IPS-20b (cell line): ENCODE measurements around the gene CMTM5.
"Not testable (repeated sequence)": the region's sequence is repeated elsewhere in the genome, so short reads cannot be mapped to it uniquely, and the experiment has no call there.

Experiments
- H3K27ac ChIP-seq: one replicate; pipeline ENCODE4 v1.5.1; 2013; ENCODE audit warnings: low read length
- H3K27me3 ChIP-seq: 2 replicates; pipeline ENCODE4 v1.6.1; 2013; ENCODE audit warnings: mild to moderate bottlenecking, low read length, inconsistent platforms; ENCODE audit not compliant: insufficient read depth
- H3K36me3 ChIP-seq: 2 replicates; pipeline ENCODE4 v1.6.1; 2013; ENCODE audit warnings: low read depth, mild to moderate bottlenecking, inconsistent platforms, low read length, moderate library complexity; ENCODE audit not compliant: insufficient read depth
- H3K4me1 ChIP-seq: 2 replicates; pipeline ENCODE4 v1.6.1; 2013; ENCODE audit warnings: mild to moderate bottlenecking, control low read depth, inconsistent platforms, low read length, moderate library complexity; ENCODE audit not compliant: insufficient read depth
- H3K4me3 ChIP-seq: 2 replicates; pipeline ENCODE4 v1.5.1; 2013; ENCODE audit warnings: mild to moderate bottlenecking, low read length, inconsistent platforms
- H3K9ac ChIP-seq: 2 replicates; pipeline ENCODE4 v1.6.1; 2013; ENCODE audit warnings: low read depth, mild to moderate bottlenecking, inconsistent platforms, low read length, moderate library complexity
- H3K9me3 ChIP-seq: 2 replicates; pipeline ENCODE4 v1.6.1; 2013; ENCODE audit warnings: mild to moderate bottlenecking, low read depth, low read length, inconsistent platforms; ENCODE audit not compliant: insufficient read depth

Gene CMTM5

DNA sequence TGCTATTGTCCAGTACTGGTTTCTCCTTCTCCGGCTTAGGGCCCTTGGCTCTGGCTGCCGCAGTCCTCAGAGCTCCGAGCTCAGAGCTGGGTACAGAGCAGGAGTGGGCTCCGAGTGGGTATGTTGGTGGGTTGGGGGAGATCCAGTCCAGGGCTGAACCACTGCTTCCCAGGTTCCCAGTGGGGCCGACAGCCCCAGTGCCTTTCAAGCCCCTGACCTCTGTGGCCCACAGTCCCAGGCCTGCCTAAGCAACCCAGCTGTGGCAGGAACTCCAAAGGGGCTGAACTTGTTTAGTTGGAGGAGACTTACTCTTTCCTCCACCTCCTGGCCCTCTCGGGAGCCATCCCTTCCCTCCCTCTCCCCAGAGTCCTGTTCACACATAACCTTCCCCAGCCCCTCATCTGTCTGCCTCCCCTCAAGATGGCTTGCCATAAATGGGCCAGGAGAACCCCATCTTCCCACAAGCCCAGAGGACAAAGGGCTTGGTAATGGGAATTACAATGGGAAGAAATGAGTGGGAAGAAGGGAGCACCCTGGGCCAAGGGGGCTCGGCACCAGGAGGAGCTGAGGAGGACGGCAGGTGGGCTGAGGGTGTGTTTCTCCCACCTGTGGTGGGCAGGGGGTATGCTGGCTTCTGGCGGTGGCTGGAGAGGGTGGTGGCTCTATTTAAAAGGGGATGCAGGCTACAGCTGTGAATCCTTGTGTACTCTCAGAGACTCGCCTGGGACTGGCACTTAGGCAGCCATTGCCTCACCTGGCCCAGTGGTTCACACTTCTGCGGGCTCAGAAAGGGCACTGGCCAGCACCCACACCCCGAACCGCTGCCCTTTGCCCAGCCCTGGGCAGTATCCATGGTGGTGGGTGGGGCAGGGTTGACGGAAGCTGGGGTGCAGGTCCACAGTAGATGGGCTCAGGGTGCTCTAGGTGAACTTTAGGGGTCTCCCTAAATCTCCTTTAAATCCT is 35.0 kb downstream of the CMTM5 start:
- no peak overlapping the region for H3K9ac ChIP-seq
- H3K4me3 ChIP-seq = no peak overlapping the region
- H3K4me1 ChIP-seq = no peaks in the 10 kb centered on the region
- H3K9me3 ChIP-seq = no peaks in the 10 kb centered on the region
- H3K36me3 ChIP-seq = no peaks in the 10 kb centered on the region
- peaks cover 9% of the 10 kb centered on the region; the same call in 1 of the 2 replicates for H3K27me3 ChIP-seq
- H3K27ac ChIP-seq = no peak overlapping the region

DNA sequence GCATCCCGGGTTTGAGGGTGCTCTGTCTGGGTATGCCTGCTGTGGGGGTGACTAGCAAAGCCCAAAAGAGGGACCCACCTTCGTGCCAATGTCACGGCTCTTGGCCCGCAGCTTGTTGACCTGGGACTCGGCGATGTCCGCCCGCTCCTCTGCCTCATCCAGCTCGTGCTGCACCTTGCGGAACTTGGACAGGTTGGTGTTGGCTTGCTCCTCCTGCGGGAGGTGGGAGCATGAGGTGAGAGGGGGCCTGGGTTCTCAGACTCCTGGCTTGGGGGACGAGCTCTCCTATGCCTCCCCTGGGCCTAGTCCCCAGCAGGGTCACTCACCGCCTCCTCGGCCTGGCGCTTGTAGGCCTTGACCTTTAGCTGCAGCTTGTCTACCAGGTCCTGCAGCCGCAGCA is 36.8 kb downstream of the CMTM5 start:
- Histone ChIP-seq H3K27me3 (no peaks in the 10 kb centered on the region), H3K4me1 (no peaks in the 10 kb centered on the region), H3K4me3 (no peak overlapping the region), H3K9ac (no peak overlapping the region), H3K36me3 (no peaks in the 10 kb centered on the region), H3K9me3 (no peaks in the 10 kb centered on the region), H3K27ac (no peak overlapping the region)

DNA sequence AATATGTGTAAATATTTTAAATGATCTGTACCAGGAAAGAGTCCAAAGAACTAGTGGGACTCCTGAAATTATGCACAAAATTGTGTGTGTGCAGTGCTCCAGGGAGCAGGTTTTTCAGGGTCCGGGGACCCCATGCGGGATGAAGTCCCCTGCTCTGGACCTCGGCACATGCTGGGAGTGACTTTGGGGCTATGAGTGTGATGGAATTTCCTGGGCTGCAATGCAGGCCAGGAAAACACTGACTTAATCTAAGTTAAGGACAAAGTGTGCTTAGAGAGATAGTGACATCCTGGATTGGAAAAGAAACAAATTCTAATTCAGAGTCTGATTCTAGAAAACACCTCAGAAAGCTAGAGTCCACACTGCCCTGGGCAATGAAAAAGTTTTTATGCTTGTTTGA is 37.4 kb downstream of the CMTM5 start:
- H3K36me3 ChIP-seq = no peaks in the 10 kb centered on the region
- no peak overlapping the region for H3K27ac ChIP-seq
- H3K9me3 ChIP-seq = no peaks in the 10 kb centered on the region
- no peak overlapping the region for H3K4me3 ChIP-seq
- H3K4me1 ChIP-seq = no peaks in the 10 kb centered on the region
- H3K9ac ChIP-seq = no peak overlapping the region; the same call in 1 of the 2 replicates
- no peaks in the 10 kb centered on the region for H3K27me3 ChIP-seq

DNA sequence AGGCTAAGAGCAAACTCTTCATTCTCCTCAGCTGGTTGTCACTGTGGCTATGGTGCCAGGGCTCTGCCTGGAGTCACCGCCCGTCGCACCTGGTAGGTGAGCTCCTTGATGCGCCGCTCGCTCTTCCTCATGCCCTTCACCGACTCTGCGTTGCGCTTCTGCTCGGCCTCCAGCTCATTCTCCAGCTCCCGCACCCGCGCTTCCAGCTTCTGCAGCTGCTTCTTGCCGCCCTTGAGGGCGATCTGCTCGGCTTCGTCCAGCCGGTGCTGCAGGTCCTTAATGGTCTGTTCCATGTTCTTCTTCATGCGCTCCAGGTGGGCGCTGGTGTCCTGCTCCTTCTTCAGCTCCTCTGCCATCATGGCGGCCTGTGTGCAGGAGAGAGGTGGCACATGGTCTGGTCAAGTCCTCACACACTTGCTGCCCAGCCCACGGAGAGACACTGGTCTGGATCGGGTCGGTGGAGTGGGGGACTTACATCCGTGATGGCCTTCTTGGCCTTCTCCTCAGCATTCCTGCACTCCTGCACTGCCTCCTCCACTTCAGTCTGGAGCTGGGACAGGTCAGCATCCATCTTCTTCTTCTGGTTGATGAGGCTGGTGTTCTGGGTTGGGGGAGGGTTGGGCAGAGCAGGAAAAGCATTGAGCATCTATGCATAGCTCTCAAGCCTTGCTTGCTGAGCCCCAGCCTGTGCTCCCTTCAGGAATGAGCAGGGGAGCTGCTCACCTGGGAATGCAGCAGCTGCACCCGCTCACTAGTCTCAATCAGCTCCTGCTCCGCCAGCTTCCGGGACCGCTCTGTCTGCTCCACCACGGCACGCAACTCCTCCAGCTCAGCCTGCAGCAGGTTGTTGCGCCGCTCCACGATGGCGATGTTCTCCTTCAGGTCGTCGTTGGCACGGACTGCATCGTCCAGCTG is 38.3 kb downstream of the CMTM5 start:
- H3K27me3 ChIP-seq = no peaks in the 10 kb centered on the region
- H3K9me3 ChIP-seq = no peaks in the 10 kb centered on the region
- H3K9ac ChIP-seq = no peak overlapping the region
- no peaks in the 10 kb centered on the region for H3K36me3 ChIP-seq
- H3K4me3 ChIP-seq = no peak overlapping the region
- no peaks in the 10 kb centered on the region for H3K4me1 ChIP-seq
- no peak overlapping the region for H3K27ac ChIP-seq

DNA sequence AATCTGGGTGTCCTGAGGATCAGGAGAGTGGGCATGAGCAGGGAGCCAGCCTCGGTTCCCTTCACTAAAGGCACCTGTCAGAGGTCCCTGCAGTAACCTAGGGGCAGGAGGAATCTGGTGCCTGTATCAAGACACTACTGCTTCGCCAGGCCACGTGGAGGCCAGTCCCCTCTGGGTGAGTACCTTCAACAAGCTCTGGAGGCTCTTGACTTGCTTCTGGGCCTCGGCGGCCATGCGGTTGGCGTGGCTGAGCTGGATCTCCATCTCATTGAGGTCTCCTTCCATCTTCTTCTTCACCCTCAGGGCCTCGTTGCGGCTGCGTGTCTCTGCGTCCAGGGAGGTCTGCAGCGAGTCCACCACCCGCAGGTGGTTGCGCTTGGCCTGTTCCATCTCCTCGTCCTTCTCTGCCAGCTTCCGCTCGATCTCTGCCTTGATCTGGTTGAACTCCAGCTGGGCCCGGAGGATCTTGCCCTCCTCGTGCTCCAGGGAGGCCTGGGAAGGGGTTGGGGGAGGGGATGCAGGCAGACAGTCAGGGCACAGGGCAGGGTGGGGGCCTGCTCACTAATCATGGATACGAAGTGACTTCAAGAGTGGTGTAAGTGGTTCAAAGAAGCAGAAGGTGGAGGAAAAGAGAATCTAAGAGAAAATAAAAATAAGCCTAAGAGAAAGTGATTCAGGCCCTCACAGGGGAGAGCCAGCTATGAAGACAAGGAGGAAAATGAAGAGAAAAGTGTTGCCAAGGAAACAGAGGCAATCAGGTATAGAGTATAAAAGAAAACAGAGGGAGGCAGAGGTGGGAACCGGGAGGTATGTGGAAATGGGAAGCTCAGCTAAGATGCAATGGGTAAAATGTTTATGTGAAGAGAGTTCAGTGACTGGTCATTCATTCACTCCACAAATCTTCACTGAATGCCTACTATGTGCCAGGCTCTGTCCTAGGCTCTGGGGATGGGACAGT is 39.3 kb downstream of the CMTM5 start:
- H3K27me3 ChIP-seq = no peaks in the 10 kb centered on the region
- no peak overlapping the region for H3K4me3 ChIP-seq
- H3K4me1 ChIP-seq = no peaks in the 10 kb centered on the region
- no peaks in the 10 kb centered on the region for H3K9me3 ChIP-seq
- H3K27ac ChIP-seq = no peak overlapping the region
- no peak overlapping the region for H3K9ac ChIP-seq
- no peaks in the 10 kb centered on the region for H3K36me3 ChIP-seq

DNA sequence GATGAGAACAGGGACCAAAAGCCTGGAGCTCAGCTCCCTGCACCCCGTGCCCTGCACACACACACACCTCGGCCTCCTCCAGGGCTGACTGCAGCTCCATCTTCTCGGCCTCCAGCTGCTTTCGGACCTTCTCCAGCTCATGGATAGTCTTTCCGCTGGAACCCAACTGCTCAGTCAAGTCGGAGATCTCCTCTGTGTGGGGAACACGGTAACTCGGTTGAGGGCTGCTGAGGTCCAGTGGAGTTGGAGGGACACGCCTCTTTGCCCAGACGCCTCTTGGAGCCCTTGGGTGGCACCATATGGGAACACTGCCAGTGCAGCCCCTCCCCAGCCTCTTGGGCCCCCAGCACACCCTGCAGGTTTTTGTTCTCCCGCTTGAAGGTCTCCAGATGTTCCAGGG is 40.0 kb downstream of the CMTM5 start:
- Histone ChIP-seq H3K9ac (no peak overlapping the region), H3K9me3 (no peaks in the 10 kb centered on the region), H3K4me1 (no peaks in the 10 kb centered on the region), H3K36me3 (no peaks in the 10 kb centered on the region), H3K27ac (no peak overlapping the region), H3K27me3 (no peaks in the 10 kb centered on the region), H3K4me3 (no peak overlapping the region)

DNA sequence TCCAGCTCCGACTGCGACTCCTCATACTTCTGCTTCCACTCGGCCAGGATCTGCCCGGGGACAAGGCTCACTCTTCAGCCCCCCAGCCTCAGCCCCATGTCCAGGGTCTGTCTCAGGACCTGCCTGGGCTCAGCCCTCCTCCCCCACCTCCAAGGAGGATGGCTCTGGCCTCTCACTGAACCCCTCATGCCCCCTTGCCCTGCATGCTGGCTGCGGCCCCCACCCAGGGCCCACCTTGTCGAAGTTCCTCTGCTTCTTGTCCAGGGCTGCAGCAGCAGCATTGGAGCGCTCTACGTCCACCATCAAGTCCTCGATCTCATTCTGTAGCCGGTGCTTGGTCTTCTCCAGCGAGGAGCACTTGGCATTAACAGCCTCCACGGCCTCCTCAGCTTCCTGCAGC is 40.4 kb downstream of the CMTM5 start:
- not testable (repeated sequence) for H3K4me1 ChIP-seq, H3K27me3 ChIP-seq, H3K36me3 ChIP-seq, H3K27ac ChIP-seq, H3K9me3 ChIP-seq, H3K9ac ChIP-seq, H3K4me3 ChIP-seq

DNA sequence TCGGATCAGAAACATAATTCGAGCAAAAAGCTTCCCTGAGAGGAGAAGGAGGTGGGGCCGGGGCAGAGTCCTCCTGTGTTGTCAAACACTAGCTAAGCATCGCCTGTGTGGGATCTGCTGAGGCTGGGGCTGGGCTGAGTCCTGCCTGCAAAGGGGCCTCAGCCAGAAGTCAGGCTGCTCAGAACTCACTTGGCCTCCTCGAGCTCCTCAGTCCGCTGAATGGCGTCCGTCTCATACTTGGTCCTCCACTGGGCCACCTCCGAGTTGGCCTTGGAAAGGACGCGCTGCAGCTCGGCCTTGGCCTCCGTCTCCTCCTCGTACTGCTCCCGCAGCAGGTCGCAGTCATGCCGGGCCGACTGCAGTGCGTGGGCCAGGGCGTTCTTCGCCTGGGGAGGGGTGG is 41.2 kb downstream of the CMTM5 start:
- H3K9ac ChIP-seq = no peak overlapping the region
- no peak overlapping the region for H3K4me3 ChIP-seq
- H3K36me3 ChIP-seq = no peaks in the 10 kb centered on the region
- no peaks in the 10 kb centered on the region for H3K27me3 ChIP-seq
- no peak overlapping the region for H3K27ac ChIP-seq
- no peaks in the 10 kb centered on the region for H3K9me3 ChIP-seq
- no peaks in the 10 kb centered on the region for H3K4me1 ChIP-seq

DNA sequence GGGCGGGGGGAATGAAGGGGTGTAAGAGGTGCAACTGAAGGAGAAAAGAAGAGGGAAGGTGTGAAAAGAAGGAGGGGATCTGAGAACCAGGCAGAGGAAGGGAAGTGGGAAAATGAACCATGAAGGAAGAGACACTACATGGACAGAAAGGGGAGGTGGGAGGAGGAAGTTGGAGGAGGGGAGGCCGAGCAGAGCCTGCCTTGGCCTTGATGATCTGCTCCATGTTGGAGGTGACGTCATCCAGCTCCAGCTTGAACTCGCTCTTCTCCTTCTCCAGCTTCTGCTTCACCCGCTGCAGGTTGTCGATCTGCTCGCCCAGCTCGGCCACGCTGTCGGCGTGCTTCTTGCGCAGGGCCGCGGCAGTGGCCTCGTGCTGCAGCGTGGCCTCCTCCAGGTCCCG is 42.8 kb downstream of the CMTM5 start:
- H3K9me3 ChIP-seq, H3K4me3 ChIP-seq, H3K27me3 ChIP-seq, H3K9ac ChIP-seq, H3K36me3 ChIP-seq, H3K27ac ChIP-seq, H3K4me1 ChIP-seq: not testable (repeated sequence)

DNA sequence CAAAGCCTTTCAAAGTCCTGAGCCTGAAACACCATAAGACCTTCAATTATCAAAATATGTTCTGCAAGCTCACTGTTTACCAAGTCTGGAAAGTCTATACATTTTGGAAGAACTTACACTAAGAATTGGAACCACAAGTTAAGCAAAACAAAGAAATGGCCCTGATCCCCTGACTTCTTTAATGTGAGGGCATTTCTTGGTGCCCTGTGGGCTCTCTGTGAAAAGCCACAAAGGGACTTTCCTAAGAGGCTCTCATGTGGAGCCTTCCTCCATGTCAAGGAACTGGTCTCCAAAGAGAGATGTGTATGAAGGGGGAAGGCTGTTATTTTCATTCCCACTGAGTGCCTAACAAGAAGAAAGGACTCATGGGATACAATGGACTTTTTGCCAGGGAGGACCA is 44.7 kb downstream of the CMTM5 start:
- H3K27me3 ChIP-seq = no peaks in the 10 kb centered on the region
- no peak overlapping the region for H3K27ac ChIP-seq
- H3K4me1 ChIP-seq = no peaks in the 10 kb centered on the region
- H3K9me3 ChIP-seq = no peaks in the 10 kb centered on the region
- no peaks in the 10 kb centered on the region for H3K36me3 ChIP-seq
- H3K4me3 ChIP-seq = no peak overlapping the region
- no peak overlapping the region for H3K9ac ChIP-seq

DNA sequence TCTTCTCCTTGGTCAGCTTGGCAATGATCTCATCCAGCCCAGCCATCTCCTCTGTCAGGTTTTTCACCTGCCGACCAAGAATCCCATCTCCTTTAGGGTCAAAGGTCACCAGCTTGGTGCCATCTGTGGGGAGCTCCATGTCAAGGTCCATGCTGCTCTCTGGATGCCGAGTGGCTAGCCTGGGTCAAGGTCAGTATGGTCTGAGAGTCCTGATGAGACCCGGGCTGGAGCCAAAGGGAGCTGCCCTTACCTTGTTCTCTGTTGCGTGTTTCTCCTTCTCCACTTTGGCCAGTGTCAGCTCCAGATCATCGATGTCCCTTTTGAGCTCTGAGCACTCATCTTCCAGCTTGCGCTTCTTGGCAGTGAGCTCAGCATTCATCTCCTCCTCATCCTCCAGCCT is 46.8 kb downstream of the CMTM5 start:
- no peaks in the 10 kb centered on the region for H3K4me1 ChIP-seq
- H3K4me3 ChIP-seq = no peak overlapping the region
- H3K27ac ChIP-seq = no peak overlapping the region
- H3K27me3 ChIP-seq = peaks cover 12% of the 10 kb centered on the region; the same call in 1 of the 2 replicates
- no peaks in the 10 kb centered on the region for H3K36me3 ChIP-seq
- H3K9ac ChIP-seq = no peak overlapping the region
- no peaks in the 10 kb centered on the region for H3K9me3 ChIP-seq
